ENCODE results near the gene USPL1.
"Not testable (repeated sequence)": the region's sequence is repeated elsewhere in the genome, so short reads cannot be mapped to it uniquely, and the experiment has no call there.

USPL1 gene

GRCh38 chr13:30616927-30617314, 799 bp upstream of the USPL1 start:
- DNase-seq (ENCODE audit: low spot score): peak; percentile 95

GRCh38 chr13:30618186-30618929, 638 bp downstream of the USPL1 start:
- peak; percentile 66 for DNase-seq (ENCODE audit: low spot score)

DNA sequence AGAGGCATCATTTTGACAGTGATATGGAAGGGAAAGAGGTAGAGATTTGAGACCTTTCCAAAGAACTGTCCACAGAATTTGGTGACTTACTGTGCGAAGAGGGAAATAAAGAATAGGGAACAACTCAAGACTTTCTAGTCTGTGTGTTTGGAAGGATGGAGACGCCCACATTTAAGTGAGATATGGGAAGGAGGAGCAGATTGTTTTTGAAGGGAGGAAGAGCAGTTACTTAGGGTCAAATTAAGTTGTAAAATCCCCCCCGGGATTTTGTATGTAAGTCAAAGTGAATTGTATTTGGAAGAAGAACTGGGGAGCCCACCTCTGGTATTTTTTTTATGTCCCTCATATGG, 1.2 kb downstream of the USPL1 start:
- DNase-seq (ENCODE audit: low spot score): no peak

- DNase-seq (ENCODE audit: low spot score): no peak
These were observed 2.0 kb downstream of the USPL1 start for GRCh38 chr13:30619731-30620130.

DNA sequence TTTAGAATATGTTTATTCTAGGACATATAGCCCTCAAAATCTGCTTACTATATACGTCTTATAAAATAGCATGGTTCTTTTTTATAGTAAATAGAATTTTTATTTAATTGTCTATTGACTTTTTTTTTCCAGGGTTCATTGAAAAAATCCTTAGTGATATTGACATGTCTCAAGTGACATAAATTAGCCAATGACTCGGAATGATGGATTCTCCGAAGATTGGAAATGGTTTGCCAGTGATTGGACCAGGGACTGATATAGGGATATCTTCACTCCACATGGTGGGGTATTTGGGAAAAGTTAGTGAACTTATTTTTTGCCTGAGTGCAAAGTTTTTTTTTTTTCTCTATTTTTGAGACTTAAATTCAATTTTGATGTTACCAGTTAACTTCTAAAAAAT, 3.2 kb downstream of the USPL1 start:
- no peak for DNase-seq (ENCODE audit: low spot score)

DNA sequence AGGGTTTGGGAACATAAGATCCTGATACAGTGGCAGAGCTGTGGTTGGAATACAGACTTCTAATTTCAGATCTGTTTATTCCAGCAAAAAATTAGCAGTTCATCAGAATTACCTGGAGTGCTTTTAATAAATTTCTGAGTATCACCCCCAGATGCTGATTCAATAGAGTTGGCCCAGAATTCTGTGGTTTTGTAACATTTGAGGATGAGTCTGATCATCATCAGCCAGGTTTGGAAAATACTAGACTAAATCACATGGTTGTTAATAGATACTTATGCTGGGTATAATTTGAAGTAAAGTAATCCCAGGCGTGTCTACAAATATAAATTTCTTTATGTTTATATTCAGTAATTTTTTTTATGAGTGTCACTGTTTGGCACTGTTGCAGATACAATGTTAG, 4.8 kb downstream of the USPL1 start:
- no peak for DNase-seq (ENCODE audit: low spot score)

DNA sequence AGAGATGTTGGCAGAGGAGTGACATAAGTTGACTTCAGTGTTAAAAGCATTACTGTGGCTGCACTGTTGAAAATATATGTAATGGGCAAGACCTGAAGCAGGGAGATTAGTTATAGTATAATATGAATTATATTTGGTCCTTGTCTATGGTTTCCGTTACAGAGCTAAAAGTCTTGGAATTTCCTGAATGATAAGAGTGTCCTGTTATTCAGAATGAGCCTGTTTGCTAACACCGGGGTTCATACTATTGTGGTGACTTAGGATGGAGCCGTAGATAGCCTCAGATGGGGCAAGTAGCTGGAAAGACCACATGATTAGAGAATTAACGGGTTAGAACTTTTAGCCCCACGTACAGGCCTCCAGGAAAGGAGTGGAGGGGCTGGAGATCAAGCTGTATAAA, 5.7 kb downstream of the USPL1 start:
- DNase-seq (ENCODE audit: low spot score): no peak

GRCh38 chr13:30624630-30625029, 6.9 kb downstream of the USPL1 start:
- DNase-seq (ENCODE audit: low spot score): no peak

GRCh38 chr13:30629527-30629926, 11.8 kb downstream of the USPL1 start:
- no peak for DNase-seq (ENCODE audit: low spot score)

- no peak for DNase-seq (ENCODE audit: low spot score)
These were observed 16.1 kb downstream of the USPL1 start for GRCh38 chr13:30633861-30634260.

- no peak for DNase-seq (ENCODE audit: low spot score)
These were observed 17.1 kb downstream of the USPL1 start for GRCh38 chr13:30634838-30635237.

DNA sequence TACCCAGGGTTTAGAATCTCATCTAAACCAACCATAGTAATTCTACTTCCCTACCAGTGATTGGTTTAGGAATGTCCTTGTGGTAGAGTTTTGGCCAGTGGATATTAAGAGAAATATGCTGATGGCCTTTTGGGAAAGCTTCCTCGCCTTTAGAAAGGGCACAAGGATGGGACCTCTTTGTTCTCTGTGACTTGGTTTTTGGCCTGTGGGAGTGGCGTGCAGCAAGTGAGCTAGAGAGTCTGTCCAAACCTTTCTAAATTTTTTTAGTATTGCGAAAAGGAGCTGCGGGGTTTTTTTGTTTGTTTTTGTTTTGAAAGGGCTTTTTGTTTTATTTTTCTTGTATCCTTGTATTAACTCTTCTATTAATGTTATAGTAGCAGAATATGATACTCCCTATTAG, 20.6 kb downstream of the USPL1 start:
- no peak for DNase-seq (ENCODE audit: low spot score)

DNA sequence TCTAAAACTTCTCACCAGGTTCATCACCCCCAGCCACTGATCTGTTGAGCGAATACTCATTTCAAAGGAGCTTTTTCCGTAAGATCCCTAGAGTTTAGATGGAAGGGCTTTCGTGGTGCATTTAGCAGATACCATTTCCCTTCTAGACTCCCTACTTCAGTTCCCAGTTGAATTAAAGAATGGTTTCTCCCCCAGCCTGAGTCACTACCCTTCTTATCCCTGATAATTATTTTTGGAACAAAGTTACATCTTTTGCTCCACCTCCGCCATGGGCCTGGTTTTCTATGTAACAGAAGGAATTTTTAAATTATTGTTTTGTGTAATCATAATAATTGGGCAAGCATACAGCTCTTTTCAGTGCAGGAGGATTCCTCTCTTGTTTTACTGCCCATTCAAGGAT, 22.0 kb downstream of the USPL1 start:
- DNase-seq (ENCODE audit: low spot score): no peak

GRCh38 chr13:30641173-30641572, 23.5 kb downstream of the USPL1 start:
- not testable (repeated sequence) for DNase-seq (ENCODE audit: low spot score)

GRCh38 chr13:30645629-30646028, 27.9 kb downstream of the USPL1 start:
- no peak for DNase-seq (ENCODE audit: low spot score)

DNA sequence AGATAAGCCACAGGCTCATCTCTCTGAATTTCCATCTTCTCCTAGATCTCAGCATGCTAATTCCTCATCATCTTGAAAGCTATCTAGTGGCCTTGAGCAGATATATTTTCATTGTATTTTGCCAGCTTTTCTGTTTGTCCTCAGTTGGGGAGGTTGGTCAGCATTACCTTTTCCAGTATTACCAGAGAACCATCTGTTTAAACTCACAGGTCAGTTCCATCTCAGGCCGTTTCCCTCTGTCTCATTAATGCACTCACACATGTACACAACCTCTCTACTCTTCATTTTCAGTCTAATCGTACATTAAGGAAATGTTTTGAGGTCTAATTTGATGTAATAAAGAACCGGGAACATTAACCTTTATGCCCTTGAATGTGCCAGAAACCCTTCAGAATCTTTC, 29.7 kb downstream of the USPL1 start:
- no peak for DNase-seq (ENCODE audit: low spot score)

DNA sequence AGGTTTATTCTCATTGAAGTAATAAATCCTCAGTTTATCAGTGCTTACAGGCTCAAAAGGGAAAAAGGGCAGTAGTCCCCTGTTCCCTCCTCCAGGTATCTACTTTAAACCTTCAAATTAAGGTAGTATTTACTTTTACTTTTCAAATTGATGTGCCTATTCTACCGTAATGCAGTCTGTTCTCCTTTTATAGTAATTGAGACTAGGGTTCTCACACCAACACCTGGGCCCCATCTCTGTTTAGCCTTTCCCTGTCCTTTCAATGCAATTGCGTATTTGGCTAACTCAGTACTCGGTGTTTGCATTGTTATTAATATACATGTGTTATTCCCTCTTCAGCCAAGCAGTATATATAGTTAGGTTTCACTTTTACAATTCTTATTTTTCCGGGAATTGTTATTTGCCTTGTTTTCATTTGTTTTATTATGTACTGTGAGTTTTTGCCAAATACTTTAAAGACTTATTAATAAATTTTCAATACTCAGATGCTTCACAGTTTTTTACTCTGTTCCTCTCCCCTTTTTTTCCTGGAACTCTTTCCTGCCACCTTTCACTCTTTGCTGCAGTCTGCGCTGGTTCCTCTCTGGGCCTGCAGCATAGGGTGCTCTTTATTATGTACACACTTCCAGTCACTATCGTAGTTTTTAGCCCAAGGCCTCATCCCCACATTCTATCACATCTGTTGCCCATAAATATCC, 30.3 kb downstream of the USPL1 start:
- no peak for DNase-seq (ENCODE audit: low spot score)

GRCh38 chr13:30648522-30649012, 30.8 kb downstream of the USPL1 start:
- no peak for DNase-seq (ENCODE audit: low spot score)

- not testable (repeated sequence) for DNase-seq (ENCODE audit: low spot score)
These were observed 33.9 kb downstream of the USPL1 start for GRCh38 chr13:30651648-30652047.

GRCh38 chr13:30652746-30653386, 35.1 kb downstream of the USPL1 start:
- DNase-seq (ENCODE audit: low spot score): no peak

DNA sequence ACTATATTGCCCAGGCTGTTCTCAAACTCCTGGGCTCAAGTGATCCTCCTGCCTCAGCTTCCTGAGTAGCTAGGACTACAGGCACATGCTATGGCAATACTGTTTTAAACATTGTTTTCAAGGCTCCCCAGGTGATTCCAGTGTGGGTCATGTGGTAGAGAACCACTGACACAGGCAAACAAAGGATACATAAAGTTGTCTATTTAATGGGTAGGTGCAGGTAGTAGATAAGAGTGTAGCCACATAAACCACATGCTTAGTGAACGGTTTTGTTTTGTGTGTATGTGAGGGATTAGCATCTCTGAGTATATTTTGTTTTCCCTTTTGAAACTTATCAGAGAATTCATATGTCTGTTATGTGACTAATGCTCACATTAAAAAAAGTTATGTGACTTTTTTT, 36.7 kb downstream of the USPL1 start:
- DNase-seq (ENCODE audit: low spot score): no peak

DNA sequence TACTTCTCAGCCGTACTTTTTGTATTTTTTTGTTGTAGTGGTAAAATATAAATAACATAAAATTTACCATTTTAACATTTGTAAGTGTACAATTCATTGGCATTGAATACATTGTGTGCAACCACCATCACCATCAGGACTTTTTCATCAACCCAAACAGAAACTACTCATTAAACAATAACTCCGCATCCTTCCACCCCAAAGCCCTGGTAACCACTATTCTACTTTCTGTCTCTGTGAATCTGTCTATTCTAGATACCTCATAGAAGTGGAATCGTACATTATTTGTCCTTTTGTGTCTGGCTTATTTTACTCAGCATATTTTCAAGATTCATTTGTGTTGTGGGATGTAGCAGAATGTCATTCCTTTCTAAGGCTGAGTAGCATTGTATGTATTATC, 38.5 kb downstream of the USPL1 start:
- DNase-seq (ENCODE audit: low spot score): no peak

GRCh38 chr13:30659980-30660379, 42.3 kb downstream of the USPL1 start:
- no peak for DNase-seq (ENCODE audit: low spot score)

Data from NAMALWA (cell line).